ENCODE data around the gene LDLRAD2.

- TF ChIP-seq REST (IDR thresholded peaks at IDR 0.05) (no peak), CTCF (IDR thresholded peaks at IDR 0.05) (no peak), EP300 (IDR thresholded peaks at IDR 0.05) (no peak), PBX3 (IDR thresholded peaks at IDR 0.05) (no peak), RCOR1 (IDR thresholded peaks at IDR 0.05; ENCODE audit: low read depth, low read length) (no peak), NR3C1 (IDR thresholded peaks at IDR 0.05) (no peak), POLR2A (IDR thresholded peaks at IDR 0.05; ENCODE audit: low read length) (no peak), RFX5 (IDR thresholded peaks at IDR 0.05) (no peak), CEBPB (IDR thresholded peaks at IDR 0.05) (no peak), MAZ (IDR thresholded peaks at IDR 0.05; ENCODE audit: borderline replicate concordance, low read depth, low read length) (no peak), KDM5A (IDR thresholded peaks at IDR 0.05) (no peak), MYC (IDR thresholded peaks at IDR 0.05; ENCODE audit: borderline replicate concordance, low read length) (no peak)
These were observed 61.1 kb downstream of the LDLRAD2 start for GRCh38 chr1:21873174-21873573.

Measured in A549 (cell line).